GM18498 (cell line): Measurements from ENCODE around the gene STK38L.

Experiments used
- ATAC-seq: cut with Tn5 transposase; IDR thresholded peaks from one replicate; pipeline ENCODE4 v1.9.1; 2021; ENCODE audit warnings: mild to moderate bottlenecking, moderate library complexity; ENCODE audit not compliant: unreplicated experiment

STK38L gene

DNA sequence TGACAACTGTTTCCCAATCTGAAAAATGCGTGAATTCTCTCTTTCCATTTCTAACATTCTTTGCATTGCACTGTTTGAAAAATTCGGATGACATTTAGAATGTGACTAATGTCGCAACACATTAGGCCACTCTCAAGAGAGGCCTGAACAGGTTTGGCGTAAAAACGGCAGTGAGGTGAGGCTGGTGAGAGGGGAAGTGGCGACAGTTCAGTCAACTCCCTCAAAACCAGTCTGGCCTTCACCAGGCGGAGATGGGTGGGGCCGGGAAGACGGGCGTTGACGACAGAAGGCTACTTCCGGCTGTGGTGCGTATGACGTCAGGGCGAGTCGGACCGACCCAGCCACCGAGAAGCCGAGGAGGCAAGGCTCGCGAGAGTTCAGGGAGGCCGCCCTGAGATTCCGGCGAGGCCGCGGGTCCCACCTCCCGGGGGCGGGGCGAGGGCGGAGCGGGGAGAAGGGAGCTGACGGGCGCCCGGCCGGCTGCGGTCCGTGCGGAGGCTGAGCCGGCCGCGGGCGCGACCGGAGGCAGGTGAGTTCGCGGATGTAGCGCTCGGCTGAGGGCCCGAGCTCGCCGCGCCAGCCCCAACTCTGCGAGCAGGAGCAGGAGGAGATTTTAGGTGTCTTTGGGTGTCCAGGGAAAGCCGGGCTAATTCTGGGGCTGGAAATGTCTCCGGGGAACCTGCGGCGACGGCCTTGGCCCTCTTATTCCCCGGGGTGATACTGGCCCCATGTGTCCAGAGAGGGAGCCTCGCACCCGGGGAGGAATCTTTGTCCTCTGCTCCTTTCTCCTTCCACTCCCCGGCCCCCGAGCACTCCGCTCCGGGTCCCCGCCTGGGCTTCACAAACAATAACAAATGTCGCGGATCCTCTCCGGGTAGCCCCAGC lies at the start of gene STK38L:
Gene STK38L (plus strand): TSS at position 483 of the 885 bp plus-strand sequence. CDS start 53,435 bp downstream, outside the sequence.
- peak; percentile 95 for ATAC-seq

DNA sequence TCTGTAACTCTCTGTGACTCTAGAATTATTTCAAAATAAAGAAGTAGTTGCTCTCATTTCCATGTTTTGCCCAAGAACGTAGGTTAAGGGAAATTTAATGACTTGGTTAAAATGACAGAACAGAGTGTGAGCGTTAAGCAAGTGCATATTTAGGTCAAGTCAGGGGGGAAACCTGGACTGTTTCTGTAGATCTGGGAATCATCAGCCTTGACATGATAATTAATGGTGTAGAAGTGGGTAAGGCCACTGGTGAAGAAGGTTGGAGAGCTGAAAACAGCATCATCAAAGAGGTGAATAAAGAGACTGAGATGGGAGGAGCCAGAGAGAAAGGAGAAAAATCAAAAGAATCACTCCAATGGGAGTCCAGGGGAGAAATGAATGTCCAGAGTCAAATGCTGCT lies 49.4 kb upstream of the STK38L start:
- ATAC-seq = no peak

DNA sequence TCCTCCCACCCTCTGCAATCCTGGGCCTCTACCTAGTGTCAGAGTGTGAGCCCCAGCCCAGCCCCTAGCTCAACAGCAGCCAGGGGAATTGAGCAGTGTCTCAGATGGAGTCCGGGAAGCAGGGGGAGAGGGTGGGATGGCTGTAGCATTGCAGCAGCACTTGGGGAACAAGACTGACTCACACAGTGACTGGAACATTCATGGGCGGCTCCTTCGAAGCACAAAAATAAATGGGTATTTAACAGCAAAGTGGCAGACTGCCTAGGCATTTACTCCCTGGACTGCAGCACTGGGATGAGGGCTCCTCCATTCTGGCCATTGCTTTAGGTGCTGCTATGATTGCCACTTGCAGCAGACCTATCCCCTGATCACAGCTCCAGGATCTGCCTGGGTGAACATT lies 46.0 kb upstream of the STK38L start:
- ATAC-seq = no peak

DNA sequence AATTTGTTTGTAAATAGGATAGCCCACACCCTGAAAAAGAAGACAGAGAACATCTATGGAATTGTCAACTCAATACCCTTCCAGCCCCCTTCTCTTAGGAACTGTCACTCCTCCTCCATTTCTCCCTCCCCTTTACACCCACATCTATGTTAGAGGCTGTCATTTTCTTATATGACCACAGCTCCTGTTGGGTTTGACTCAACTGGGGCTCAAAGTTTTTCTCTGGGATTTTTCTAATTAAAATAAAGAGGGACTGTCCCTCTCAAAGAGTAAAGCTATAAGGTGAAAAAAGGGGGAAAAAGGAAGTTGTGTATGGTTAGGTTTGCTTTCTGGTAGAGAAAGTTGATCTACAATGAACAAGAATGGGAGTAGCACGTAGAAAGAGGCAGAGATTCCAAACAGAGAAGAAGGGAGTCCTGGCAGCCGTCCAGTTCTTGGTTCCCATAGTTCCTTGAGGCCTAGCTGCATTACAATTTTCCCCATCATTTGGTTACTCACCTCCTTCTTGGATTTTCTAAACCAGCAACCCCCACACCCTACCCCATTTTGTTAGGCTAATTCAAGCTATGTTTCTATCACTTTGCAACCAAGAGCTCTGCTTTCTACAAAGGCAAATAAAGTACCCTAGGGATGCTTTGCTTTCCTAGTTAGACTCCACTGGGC lies 44.3 kb upstream of the STK38L start:
- ATAC-seq = no peak

DNA sequence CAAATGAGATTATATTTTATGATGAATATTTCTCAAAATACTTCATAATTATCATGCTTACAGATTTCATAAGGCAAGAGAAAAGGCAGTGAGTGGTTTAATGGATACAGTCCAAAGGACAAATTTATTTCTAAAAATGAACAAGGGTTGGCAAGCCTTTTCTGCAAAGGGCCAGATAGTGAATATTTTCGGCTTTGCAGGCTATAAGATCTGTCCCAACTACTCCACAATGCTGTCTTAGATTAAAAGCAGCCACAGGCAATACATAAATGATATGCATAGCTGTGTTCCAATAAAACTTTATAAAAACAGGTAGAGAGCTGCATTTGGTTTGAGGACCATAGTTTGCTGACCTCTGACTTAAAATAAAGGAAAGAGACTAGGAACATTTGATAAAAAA lies 42.9 kb upstream of the STK38L start:
- ATAC-seq = no peak

DNA sequence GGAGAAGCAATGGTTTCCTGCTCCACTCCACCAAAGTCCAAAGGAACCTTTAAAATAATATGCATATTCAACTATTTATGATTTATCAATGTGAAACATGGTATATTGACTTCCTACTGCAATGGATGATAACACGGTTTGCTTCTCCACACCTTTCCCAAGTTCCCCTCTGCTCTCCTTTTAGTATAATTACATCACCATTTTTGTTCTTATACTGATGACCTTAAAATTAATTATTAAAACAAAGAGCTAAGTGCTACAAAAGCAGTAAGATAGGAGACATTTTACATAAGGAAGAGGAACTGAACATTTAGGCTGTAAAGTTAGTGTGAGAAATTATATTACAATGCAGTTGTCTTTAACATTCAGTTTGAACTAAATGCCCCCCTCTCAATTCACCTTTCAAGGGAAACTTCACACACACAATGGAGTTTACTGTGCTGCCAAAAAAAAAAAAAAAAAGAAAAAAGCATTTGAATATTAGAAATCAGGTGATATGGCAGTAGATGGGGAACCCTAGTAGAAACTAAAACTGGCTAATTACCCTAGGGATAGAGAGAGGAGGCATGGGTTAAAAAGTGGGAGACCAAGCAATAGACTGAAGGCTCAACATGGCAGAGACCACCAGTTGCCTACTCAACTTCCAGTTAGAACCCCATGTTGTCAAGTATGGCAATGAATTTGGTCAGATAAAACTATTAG lies 37.1 kb upstream of the STK38L start:
- no peak for ATAC-seq

DNA sequence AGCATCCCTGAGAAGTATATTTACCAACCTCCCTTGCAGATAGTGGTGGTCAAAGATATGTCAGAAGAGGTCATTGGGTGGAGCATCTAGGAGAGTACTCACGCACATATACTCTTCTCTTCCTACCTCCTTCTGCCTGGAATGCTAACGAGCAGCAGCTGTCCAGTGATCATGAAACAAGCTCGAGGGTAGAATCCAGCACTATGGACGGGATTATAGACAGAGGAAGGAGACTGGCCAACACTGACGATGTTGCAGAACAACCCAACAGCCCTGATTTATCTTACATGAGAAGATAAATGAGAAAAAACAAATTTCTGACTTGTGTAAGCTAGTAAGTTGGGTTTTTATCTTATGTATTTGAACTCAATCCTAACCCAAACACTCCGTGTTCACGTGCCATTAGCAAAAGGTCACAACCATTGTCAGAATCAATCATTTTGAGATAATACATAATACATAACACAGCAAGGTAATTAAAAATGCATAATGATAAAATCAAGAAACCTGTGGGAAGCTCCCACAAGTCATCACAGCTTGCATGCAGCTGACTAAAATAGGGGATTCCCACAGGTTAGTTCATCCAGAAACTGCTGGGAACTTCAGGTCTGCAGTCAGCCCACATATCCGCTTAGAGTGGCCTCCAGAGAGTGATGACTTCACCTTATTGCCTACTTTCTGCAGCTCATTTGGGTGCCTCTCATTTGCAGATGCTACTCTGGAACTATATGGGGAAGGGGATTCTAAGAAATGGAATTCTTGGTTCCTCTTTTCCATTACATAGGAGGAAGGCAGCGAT lies 36.3 kb upstream of the STK38L start:
- ATAC-seq = peak; percentile 87

DNA sequence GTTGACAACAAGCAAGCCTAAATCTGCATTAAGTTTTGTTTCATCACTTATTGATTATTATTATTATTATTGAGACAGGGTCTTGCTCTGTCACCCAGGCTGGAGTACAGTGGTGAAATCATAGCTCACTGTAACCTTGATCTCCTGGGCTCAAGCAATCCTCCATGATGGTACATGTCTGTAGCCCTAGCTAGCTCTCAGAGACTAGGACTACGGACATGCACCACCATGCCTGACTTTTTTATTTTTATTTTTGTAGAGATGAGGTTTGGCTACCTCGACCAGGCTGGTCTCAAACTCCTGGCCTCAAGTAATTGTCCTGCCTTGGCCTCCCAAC lies 35.7 kb upstream of the STK38L start:
- peak; percentile 31 for ATAC-seq

DNA sequence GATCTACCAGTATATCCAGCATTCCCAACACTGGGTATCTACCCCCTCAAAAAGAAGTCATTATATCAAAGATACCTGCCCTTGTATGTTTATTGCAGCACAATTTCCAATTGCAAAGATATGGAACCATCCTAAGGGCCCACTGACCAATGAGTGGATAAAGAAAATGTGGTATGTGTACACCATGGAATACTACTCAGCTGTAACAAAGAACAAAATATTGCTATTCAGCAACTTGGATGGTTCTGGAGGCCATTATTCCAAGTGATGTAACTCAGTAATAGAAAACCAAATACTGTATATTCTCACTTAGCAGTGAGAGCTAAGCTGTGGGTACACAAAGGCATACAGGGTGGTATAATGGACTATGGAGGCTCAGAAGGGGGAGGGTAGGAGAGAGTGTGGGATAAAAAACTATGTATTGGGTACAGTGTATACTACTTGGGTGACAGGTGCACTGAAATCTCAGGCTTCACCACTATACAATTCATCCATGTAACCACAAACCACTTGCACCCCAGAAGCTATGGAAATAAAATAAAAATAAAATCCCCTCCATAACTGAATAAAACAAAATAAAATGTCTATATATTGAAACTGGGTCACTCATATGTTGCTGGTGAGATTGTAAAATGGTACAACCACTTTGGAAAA lies 34.7 kb upstream of the STK38L start:
- no peak for ATAC-seq

DNA sequence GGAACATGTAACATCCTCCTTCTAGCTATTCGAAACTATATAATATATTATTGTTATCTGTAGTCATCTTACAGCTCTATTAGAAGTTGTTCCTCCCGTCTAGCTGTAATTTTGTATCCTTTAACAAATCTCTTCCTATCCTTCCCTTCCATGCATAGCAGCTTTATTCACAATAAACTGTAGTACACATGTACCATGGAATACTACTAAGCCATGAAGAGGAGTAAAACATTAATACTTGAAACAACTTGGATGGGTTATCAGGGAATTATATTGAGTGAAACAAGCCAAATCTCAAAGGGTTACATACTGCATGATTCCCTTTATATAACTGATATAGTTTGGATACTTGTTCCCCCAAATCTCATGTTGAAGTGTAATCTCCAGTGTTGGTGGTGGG lies 33.9 kb upstream of the STK38L start:
- ATAC-seq = no peak

DNA sequence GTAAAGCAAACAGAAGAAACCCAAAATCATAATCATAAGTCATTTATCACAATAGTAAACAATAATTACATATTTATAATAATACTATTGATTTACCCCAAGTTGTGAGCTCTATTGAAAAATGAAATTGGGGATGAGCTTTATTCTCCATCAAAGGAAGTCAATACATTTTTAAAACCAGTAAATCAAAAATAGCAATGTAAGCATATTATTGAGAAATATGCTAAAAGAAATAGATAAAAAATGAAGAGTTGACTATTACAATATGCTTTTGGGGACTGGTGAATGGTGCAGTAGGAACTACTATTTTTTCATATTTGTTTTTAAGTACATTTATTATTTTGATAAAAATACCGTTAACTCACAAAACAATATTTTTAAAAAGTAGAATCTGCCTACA lies 31.2 kb upstream of the STK38L start:
- ATAC-seq = no peak

DNA sequence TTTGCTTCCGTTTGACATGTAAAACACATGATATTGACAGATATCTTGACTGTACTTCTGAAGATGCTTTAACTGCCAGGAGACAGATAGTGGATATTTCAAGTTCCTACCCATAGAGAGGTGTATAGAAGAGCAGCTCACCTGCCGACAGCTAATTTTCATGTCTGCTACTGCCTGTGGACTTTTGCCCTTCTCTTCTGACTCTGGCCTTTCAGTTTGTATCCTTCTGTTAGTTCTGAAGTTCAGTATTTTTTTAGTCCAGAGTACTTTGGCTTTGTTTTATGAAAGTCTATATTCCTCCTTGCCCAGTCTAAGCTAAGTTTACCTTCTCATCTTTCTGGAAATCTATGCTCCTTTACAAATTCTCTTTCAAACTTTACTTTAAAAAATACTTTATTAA lies 30.8 kb upstream of the STK38L start:
- no peak for ATAC-seq

DNA sequence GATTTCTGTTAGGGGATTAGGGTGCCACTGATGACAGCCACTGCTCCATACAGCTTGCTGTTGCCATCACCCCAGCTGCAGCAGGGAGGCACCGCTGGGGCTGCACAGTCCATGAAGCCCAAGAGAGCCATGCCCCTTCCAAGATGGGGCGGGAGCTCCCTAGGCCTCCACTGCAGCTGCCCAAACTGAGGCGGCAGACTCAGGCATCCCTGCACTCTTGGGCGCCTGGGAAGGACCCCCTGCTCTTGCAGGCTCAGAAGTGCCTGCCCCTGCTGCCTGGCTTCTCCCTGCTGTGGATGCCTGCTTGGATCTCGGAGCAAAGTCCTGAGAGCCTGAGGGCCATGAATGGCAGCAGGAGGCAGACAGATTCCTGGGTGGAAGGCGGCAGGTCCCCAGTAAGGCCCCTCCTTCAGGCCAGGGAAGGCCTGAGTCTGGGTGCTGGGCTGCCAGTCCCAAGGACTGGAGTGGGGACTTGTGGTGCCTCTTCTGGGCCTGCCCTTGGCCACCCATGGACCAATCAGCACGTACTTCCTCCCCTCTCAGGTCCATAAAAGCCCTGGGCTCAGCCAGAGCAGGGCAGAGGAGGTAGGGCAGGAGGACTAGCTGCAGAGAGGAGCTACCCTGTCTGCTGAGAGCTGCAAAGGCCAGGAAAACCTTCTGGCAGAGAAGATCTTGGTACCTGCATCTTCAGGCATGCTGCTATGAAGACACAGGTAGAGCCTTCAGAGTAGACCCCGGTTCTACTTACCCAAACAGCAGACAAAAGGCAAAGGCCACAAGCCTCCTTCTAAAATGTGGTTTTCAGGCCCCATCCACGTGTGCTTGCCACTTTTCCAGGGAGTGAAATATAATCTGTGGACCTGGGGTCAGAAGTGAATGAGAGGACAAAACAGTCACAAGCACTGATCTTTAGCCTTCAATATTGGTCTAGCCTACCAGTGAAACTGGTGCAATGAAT lies 30.0 kb upstream of the STK38L start:
- no peak for ATAC-seq

DNA sequence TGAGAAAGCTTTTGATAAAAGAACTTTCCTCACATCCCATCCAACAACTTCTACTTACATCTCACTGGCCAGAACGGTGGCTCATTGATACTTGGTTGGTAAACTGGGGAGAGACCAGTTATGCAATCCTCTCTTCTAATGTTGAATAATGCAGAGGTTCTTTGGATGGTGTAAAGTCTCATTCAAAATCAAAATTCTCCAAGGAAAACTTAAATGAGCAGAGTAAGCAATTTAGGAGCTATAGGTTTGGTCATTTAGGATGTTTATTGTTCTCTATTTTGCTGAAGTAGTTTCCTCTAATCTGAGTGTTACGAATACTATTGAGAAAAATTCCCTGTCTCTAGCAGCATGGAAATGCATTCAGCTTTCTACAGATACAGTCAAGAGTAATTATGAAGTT lies 26.5 kb upstream of the STK38L start:
- ATAC-seq = no peak

DNA sequence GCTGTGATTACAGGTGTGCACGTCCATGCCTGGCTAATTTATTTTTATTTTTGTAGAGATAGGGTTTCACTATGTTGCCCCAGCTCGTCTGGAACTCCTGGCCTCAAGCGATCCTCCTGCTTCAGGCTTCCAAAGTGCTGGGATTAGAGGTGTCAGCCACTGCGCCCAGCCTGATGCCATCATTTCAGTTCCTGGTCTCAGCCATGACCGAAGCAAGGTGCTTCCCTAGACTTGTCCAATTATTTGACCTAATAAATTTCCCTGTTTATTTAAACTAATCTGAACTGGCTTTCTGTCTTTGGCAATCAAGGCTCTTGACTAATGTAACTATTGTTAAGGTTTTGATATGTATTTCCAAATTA lies 24.4 kb upstream of the STK38L start:
- ATAC-seq = no peak

DNA sequence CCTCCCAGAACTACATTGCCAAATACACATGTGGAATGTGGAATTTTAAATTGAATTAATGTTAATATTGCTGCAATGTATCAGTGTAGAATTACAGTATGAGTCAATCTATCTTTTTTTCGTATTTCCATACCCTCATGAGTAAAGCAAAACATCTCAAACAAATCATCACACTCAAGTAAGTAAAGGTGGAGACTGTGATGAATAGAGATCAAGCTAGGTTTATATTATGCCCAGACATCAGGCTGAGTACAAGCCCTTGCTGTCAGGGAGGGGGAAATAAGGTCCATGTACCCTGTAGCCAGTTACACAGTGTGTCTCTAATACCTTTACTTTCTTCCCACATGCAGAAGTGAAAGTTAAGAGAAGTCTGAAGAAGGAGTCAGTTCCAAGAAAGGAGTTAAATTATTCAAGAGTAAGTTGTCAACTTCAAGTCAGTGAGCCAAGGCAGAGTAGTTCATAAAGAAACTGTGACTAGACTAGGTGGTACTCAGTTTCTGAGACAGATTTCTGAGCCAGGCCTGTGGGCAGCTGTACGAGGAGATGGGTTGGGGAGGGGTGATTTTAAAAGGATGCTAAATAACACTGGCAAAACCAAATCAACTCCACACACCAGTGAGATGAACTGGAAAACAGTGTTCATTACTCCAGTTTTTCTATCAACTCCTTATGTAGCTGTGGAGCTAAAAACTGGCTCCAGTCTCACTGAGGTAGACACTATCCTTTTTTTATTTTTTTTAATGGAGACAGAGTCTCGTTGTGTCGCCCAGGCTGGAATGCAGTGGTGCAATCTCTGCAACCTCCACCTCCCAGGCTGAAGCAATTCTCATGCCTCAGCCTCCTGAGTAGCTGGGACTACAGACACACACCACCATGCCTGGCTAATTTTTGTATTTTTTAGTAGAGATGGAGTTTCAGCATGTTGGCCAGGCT lies 23.8 kb upstream of the STK38L start:
- peak; percentile 61 for ATAC-seq

DNA sequence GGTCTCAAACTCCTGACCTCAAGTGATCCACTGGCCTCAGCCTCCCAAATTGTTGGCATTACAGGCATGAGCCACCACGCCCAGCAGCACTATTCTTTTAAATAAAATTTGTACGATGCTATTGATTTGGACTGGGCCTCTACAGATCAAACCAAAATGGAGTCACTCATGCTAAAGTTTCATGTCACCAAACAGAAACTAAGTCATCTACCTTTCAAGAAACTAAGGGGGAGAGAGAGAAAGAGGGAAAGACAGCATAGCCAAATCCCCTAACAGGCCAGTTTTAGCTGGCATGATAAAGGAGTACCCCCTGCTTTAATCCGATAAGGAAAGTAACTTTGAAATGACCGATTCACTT lies 23.1 kb upstream of the STK38L start:
- no peak for ATAC-seq

DNA sequence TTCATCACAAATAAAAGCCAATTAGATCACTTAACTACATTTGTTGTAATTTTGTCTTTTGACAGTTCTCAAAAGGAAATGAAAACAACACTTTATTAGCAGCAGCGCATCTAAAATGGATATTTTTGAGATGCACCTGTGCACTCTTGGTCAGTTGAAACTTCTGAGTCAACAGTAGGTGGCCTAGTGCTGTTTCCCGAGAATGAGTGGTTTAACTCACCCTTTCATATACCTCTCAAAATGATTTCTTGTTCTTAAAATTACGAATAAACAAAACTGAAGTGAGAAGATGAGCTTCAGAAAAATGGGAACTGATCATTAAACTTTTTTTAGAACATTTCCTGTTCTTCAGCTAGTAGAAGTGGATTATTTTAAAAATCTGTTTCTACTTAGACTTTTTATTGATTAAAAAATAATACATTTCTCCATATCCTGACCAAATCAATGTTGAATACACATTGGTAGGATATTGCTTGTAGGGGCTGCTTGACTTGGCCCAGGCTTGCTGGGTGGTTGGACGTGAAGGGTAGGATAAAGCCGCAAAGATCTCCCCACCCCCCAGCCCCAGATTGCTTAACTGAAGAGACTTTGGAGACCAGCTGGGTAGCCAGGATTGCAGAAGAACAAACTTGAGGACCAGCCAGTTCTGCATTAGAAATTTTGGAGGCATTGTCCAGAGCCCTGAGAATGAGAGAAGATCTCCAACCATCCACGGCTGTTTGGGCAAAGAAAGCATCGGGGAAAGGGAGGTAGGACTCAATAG lies 22.3 kb upstream of the STK38L start:
- peak; percentile 77 for ATAC-seq
